Prostate gland (tissue), 2 donors: ENCODE data around the gene TOR1A.

Experiments
- CTCF ChIP-seq, 4 experiments: fragments of 200-600 bp in 2 of 4; fragments of 450-650 bp in 2 of 4; sonication (generic) in 2 of 4; IDR thresholded peaks; 1 replicate in 3 of 4; 2 replicates in 1 of 4; pipeline ENCODE4 v1.5.1; 2016 to 2019; ENCODE audit warnings: antibody characterized with exemption in 4 of 4, mild to moderate bottlenecking in 2 of 4, moderate library complexity in 2 of 4
- POLR2A ChIP-seq: fragments of 450-650 bp; IDR thresholded peaks from one replicate; pipeline ENCODE4 v1.6.1; 2016; ENCODE audit warnings: antibody characterized with exemption, mild to moderate bottlenecking

DNA sequence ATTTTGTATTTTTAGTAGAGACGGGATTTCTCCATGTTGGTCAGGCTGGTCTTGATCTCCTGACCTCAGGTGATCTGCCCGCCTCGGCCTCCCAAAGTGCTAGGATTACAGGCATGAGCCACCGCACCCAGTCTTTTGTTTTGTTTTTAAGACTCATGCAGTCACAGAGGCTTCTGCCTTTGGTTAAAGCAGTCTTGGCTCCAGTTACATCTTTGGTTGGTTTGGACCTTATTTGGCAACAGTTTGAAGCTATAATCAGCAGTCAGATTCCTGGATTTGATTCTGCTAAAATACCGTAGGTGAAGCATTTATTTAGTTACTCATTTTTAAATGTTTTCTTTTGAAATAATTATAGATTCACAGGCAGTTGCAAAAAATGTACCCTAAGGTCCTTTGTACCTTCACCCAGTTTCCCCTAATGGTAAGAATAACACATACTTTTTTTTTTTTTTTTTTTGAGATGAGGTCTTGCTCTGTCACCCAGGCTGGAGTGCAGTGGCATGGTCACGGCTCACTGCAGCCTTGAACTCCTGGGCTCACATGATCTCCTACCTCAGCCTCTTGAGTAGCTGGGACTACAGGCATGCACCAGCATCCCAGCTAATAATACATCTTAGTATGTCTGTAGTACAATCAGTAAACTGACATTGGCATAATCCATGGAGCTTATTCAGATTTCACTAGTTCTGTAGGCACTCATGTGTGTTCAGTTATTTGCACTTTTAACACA is 27.1 kb upstream of the TOR1A start:
- TF ChIP-seq CTCF (IDR thresholded peaks at IDR 0.05) (no peak), POLR2A (no peak)
